ENCODE results near the gene PLA2G2D. TPM values are rescaled to one million over a fixed set of nuclear protein-coding genes. Genes with fewer than 3 reads are reported as not detected.

The PLA2G2D gene
- polyA plus RNA-seq, 3 donors, result 0.04 TPM; not detected in 2

- DNase-seq, result no peak
Observed at GRCh38 chr1:20086800-20087199, 32.5 kb downstream of the PLA2G2D start.

GRCh38 chr1:20083178-20083944 is 36.0 kb downstream of the PLA2G2D start:
- DNase-seq, result no peak

GRCh38 chr1:20082772-20083171 is 36.6 kb downstream of the PLA2G2D start:
- no peak for DNase-seq

- no peak for DNase-seq
Observed at GRCh38 chr1:20081353-20081810, 38.0 kb downstream of the PLA2G2D start.

GRCh38 chr1:20080441-20081352 is 38.6 kb downstream of the PLA2G2D start:
- no peak for DNase-seq

GRCh38 chr1:20079661-20080305 is 39.6 kb downstream of the PLA2G2D start:
- DNase-seq, result no peak

GRCh38 chr1:20078711-20079110 is 40.6 kb downstream of the PLA2G2D start:
- DNase-seq, result no peak

- DNase-seq, result no peak
Observed at GRCh38 chr1:20078171-20078651, 41.1 kb downstream of the PLA2G2D start.

GRCh38 chr1:20076710-20077461 is 42.5 kb downstream of the PLA2G2D start:
- no peak for DNase-seq

GRCh38 chr1:20076223-20076622 is 43.1 kb downstream of the PLA2G2D start:
- no peak for DNase-seq

- no peak for DNase-seq
Observed at GRCh38 chr1:20075345-20075744, 44.0 kb downstream of the PLA2G2D start.

- no peak for DNase-seq
Observed at GRCh38 chr1:20074725-20075171, 44.6 kb downstream of the PLA2G2D start.

- no peak for DNase-seq
Observed at GRCh38 chr1:20074055-20074724, 45.1 kb downstream of the PLA2G2D start.

GRCh38 chr1:20073256-20073655 is 46.1 kb downstream of the PLA2G2D start:
- DNase-seq, result no peak

- no peak for DNase-seq
Observed at GRCh38 chr1:20072771-20073170, 46.6 kb downstream of the PLA2G2D start.

- no peak for DNase-seq
Observed at GRCh38 chr1:20071416-20071815, 47.9 kb downstream of the PLA2G2D start.

GRCh38 chr1:20070357-20070756 is 49.0 kb downstream of the PLA2G2D start:
- no peak for DNase-seq

GRCh38 chr1:20069874-20070273 is 49.5 kb downstream of the PLA2G2D start, which contains the start of gene PLA2G5:
PLA2G5 (plus strand) TSS chr1:20070194; CDS start chr1:20084831, 14,637 bp downstream.
- no peak for DNase-seq

- DNase-seq, result no peak
Observed at GRCh38 chr1:20068722-20069121, 50.6 kb downstream of the PLA2G2D start.

- DNase-seq, result no peak
Observed at GRCh38 chr1:20063861-20064292, 55.5 kb downstream of the PLA2G2D start.
